GM21723 (cell line): ENCODE data around the gene CRACR2A.

Experiments used
- ATAC-seq: cut with Tn5 transposase; IDR thresholded peaks from one replicate; pipeline ENCODE4 v1.9.1; 2021; ENCODE audit warnings: mild to moderate bottlenecking, moderate library complexity; ENCODE audit not compliant: unreplicated experiment

Gene CRACR2A, protein sequence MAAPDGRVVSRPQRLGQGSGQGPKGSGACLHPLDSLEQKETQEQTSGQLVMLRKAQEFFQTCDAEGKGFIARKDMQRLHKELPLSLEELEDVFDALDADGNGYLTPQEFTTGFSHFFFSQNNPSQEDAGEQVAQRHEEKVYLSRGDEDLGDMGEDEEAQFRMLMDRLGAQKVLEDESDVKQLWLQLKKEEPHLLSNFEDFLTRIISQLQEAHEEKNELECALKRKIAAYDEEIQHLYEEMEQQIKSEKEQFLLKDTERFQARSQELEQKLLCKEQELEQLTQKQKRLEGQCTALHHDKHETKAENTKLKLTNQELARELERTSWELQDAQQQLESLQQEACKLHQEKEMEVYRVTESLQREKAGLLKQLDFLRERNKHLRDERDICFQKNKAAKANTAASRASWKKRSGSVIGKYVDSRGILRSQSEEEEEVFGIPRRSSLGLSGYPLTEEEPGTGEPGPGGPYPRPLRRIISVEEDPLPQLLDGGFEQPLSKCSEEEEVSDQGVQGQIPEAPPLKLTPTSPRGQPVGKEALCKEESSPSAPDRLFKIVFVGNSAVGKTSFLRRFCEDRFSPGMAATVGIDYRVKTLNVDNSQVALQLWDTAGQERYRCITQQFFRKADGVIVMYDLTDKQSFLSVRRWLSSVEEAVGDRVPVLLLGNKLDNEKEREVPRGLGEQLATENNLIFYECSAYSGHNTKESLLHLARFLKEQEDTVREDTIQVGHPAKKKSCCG

DNA sequence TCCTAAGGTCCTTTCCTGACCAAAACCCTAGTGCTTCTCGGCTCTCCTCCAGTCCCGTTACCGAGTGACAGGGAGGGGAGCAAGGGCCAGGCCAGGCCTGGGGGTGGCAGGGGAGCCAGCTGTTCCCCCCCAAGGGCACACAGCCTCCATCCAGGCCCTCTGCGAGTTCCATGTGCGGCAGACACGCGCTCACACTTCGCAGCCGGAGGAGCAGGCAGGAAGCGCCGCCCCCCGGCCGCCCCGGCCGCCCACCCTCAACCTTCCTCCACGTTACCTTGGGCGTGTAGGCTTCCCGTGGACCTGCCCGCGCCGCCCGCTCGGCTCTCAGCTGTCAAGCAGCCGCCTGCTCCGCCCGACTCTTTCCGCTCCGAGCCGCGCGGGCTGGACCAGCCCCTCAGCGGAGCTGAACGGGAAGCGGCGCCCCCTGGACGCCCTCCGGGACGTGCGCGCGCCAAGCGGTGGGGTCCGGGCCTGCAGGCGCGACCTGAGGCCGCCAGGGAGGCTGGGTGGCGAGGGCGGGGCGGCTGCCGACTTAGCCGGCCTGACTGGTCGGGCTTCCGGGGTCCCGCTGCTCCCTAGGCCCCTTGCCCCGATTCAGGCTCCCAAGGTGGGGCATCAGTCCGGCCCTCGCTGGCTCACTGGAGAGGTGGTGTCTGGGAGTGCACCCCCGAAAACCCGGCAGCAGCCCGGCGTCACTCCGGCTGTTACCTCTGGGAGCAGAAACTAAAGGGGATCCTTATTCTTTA lies at the start of gene CRACR2A:
CRACR2A (minus strand) TSS at position 369 of the 746 bp plus-strand sequence. CDS start 56,110 bp downstream, outside the sequence.
- ATAC-seq = peak; percentile 88

DNA sequence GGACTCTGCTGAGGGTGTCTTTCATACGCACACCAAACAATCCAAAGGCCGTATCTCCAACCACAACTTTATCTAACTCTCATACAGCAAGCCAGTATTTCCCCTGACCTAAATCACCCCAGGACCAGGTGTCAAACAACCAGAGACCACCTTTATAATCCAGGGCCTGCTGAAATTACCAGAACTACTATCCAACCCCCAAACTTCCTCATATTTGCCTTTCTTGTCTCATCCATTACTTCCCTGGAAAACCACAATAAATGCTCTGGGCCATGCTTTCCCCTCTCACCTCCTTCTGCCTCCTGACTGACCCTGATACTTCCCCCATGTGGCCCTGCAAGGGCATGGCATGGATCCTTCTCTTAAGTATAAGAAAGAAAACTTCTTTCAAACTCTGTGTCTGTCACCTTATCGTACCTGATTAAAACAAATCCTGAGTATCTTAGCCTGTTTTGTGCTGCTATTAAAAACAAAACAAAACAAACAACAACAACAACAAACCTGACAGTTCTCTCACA lies 44.7 kb upstream of the CRACR2A start:
- ATAC-seq = no peak

- no peak for ATAC-seq
Observed at GRCh38 chr12:3795492-3796133, 42.7 kb upstream of the CRACR2A start.

DNA sequence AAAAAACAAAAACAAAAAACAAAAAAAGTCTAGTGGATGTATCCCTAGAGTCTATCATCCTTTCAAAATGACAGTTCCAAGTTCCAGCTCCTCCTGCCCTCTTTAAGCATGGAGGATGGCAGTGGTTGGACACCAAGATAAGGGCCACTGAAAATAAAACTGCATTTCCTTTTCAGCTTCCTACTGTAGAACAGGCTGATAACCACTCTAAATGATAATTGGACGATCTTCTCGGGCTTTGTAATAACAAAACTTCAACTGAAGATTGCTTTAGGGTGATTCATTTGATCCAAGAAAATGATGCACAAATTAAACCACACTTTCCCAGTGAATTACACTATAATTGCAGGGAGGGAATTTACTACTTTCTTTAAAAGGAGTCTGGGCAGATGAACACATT lies 42.2 kb upstream of the CRACR2A start:
- ATAC-seq = no peak

- ATAC-seq = no peak
Observed at GRCh38 chr12:3792623-3793288, 39.8 kb upstream of the CRACR2A start.

DNA sequence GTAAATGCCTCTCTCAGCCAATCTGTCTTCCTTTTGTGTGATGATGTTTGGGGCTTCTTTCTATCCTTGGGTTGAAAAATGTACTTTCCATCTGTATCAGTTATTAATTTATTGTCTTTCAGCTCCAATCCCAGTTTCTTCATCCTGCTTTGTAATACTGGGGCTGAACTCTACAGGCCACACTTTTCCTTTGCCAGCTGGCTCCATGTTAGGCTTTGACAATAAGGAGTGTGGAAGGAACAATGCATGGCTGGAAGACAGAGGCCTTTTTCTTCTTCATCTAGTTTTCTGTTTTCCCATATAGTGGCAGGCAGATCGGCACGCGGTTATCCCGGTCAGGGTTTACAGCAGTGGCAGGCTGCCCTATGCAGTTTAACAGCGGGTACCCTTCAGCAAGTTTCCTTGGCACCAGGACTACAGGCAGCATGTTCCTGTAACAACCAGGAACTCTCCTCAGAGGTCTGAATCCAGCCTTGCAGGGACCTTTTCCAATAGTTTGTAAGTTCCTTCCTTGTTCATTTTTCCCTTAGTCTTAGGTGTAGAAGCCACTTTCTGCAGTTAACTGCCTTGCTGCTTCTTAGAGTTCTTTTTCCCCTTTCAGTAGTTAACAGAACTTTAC lies 38.5 kb upstream of the CRACR2A start:
- no peak for ATAC-seq

DNA sequence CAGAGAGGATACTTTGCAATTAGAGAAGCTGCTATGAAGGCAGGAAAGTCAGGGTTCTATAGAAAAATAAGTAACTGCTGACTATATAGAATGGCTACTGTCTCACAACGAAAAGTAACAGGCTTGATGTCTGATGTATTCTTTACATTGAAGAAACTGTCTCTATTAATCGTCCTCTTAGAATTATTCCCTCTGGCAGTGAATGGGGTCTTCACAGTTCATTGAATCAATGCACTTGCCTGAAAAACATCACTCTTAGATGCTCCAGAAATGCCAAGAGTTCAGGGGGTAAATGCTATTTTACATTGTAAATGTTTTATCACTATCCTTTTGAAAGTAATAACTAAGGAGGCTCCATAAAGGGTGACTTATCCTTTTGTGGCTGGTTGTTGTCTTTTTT lies 37.7 kb upstream of the CRACR2A start:
- ATAC-seq = no peak

GRCh38 chr12:3789838-3790237 lies 36.9 kb upstream of the CRACR2A start:
- no peak for ATAC-seq

DNA sequence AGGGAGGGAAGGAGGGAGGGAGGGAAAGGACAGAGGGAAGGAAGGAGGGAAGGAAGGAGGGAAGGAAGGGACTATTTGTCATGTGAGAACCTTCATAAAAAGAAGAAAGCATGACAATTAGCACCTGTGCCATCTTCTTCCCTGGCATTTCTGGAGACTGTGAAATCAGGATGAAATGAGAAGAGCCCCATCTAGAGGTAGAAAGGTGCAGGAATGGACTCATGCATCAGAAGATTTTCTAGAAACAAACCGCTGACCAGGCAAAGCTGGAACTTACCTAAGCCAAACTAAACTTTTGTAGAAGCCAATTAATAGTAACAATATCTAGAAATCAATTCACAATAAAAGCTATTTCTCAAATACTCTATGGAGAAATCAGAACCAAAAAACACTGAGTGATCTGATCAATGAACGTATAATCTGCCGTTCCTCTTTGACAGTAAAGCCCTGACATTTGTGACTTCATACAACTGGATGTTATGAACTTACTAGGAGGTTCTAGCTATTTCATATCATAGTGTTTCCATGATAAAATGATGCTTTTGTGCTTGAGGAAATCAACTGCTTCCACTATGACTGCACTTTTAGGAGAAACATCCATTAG lies 24.4 kb upstream of the CRACR2A start:
- no peak for ATAC-seq

- ATAC-seq = no peak
Observed at GRCh38 chr12:3775385-3776035, 22.6 kb upstream of the CRACR2A start.

DNA sequence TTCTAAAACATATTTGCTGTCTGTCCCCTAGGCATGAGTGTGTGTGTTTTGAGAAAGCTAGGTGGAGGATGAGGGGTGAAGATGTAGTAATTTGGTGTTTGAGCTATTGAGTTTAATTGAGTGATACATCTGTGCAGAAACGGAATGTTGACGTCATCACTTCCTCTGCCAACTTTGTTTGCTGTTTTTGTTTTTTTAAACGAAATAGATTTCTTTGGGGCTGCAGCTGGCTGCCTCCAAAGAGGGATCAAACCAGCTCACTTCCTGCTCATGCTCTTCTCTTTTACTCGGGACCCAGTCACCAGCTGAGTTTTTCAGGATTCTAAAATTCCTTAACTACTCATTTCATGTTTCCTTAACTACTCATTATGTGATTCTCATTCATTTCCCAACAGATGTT lies 19.5 kb upstream of the CRACR2A start:
- ATAC-seq = no peak

GRCh38 chr12:3771853-3772252 lies 18.9 kb upstream of the CRACR2A start:
- ATAC-seq = no peak

DNA sequence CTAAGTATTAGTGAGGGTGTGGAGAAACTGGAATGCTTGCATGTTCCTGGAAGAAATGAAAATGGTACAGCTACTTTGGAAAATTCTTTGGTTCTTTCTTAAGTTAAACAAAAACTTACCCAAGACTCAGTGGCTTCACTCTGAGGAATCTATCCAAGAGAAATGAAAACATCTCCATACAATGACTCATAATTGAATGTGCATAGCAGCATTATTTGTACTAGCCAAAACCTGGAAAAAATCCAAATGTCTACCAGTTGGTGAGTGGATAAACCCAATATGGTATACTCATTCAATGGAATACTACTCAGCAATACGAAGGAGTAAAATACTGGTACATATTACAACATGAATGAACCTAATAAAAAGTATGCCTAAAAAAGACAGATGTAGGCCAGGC lies 18.0 kb upstream of the CRACR2A start:
- ATAC-seq = no peak

GRCh38 chr12:3768911-3769447 lies 16.1 kb upstream of the CRACR2A start:
- ATAC-seq = no peak

- no peak for ATAC-seq
Observed at GRCh38 chr12:3761116-3761735, 8.3 kb upstream of the CRACR2A start.

GRCh38 chr12:3759878-3760277 lies 7.0 kb upstream of the CRACR2A start:
- ATAC-seq = no peak

DNA sequence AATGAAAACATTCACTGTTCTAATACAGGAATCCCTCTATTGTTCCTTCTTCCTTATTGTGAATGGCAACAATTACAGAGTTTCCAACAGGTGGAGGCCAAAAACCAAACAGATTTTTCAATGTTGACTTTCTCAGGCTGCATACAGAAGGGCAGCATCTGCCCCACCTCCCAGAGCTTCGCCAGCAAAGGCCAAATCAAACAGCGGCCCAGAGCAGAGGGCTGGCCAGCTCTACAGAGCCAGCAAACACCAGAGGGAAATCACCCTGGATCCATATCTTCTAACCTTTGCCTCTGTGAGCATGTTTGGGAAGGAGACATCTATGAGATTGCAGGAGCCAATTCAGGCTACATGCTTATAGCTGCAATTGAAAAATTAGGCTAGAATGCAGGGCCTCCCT lies 4.4 kb upstream of the CRACR2A start:
- ATAC-seq = no peak

GRCh38 chr12:3755898-3756297 lies 3.0 kb upstream of the CRACR2A start:
- ATAC-seq = no peak
